ENCODE results near the gene ZXDB. TPM values are rescaled to one million over a fixed set of nuclear protein-coding genes. Genes with fewer than 3 reads are reported as not detected.

ZXDB gene
- total RNA-seq, 2 donors from 2014 or later = 16.5 to 17.6 TPM

DNA sequence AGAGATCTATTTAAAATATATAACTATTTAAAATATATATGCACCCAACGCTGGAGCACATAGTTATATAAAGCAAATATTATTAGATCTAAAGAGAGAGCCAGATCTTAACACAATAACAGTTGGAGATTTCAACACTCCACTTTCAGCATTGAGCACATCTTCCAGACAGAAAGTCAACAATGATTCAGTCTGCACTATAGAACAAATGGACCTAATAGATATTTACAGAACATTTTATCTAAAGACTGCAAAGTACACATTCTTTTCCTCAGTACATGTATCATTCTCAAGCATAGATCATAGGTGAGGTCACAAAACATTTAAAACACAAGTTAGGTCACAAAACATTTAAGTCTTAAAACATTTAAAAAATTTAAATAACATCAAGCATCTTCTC is 51.9 kb downstream of the ZXDB start:
- no peak for ATAC-seq (ENCODE audit: insufficient number of reproducible peaks, low FRiP score, low read depth)
- no peak for DNase-seq (ENCODE audit: low spot score)

DNA sequence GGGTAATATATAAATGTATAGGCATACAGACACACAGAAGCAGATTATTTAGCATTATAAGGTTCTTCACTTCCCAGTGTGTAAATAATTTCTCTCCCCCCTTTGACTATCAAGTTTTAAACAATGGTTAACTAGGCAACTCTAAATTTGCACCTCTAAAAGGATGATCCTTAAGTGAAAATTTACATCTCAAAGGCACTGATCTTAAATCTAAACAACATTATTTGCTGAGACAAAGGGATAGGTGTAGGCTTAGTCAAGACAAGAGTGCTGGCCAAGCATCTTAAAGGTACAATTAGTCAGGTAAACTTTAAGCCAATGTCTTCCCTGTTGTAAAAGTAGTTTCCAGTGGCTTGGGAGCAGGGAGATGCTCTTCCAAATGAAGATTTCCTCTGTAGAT is 55.2 kb downstream of the ZXDB start:
- Histone ChIP-seq H3K4me1 (ENCODE audit: control insufficient read depth in 1 of 2, low read depth in 2 of 2) (no peaks in the 10 kb centered on the region), H3K9me3 (no peaks in the 10 kb centered on the region), H3K27ac (no peak overlapping the region), H3K4me3 (no peak overlapping the region), H3K27me3 (replicated peaks; ENCODE audit: insufficient read depth) (no peaks in the 10 kb centered on the region), H3K36me3 (no peaks in the 10 kb centered on the region)
- TF ChIP-seq, protein P1, sequence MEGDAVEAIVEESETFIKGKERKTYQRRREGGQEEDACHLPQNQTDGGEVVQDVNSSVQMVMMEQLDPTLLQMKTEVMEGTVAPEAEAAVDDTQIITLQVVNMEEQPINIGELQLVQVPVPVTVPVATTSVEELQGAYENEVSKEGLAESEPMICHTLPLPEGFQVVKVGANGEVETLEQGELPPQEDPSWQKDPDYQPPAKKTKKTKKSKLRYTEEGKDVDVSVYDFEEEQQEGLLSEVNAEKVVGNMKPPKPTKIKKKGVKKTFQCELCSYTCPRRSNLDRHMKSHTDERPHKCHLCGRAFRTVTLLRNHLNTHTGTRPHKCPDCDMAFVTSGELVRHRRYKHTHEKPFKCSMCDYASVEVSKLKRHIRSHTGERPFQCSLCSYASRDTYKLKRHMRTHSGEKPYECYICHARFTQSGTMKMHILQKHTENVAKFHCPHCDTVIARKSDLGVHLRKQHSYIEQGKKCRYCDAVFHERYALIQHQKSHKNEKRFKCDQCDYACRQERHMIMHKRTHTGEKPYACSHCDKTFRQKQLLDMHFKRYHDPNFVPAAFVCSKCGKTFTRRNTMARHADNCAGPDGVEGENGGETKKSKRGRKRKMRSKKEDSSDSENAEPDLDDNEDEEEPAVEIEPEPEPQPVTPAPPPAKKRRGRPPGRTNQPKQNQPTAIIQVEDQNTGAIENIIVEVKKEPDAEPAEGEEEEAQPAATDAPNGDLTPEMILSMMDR (IDR thresholded peaks at IDR 0.05) = no peak
- DNase-seq (ENCODE audit: low spot score) (no peak), ATAC-seq (ENCODE audit: insufficient number of reproducible peaks, low FRiP score, low read depth) (no peak)

More for the DNA sequence above, 51.9 kb downstream of the ZXDB start:
- H3K4me1 ChIP-seq (ENCODE audit: control insufficient read depth in 1 of 2, low read depth in 2 of 2) = no peaks in the 10 kb centered on the region
- H3K27me3 ChIP-seq (replicated peaks; ENCODE audit: insufficient read depth) = no peaks in the 10 kb centered on the region
- H3K36me3 ChIP-seq = no peaks in the 10 kb centered on the region
- H3K9me3 ChIP-seq = no peaks in the 10 kb centered on the region
- H3K4me3 ChIP-seq = no peak overlapping the region
- TF ChIP-seq, protein P1 (IDR thresholded peaks at IDR 0.05) = no peak
- no peak overlapping the region for H3K27ac ChIP-seq

Other genes with a start within 250 kb of the ZXDB start
- gene NLRP2B, start 88.2 kb downstream of the ZXDB start, total RNA-seq = under 1 TPM; 0.14 to 0.95 TPM